ENCODE results near the gene TOMM70.

DNA sequence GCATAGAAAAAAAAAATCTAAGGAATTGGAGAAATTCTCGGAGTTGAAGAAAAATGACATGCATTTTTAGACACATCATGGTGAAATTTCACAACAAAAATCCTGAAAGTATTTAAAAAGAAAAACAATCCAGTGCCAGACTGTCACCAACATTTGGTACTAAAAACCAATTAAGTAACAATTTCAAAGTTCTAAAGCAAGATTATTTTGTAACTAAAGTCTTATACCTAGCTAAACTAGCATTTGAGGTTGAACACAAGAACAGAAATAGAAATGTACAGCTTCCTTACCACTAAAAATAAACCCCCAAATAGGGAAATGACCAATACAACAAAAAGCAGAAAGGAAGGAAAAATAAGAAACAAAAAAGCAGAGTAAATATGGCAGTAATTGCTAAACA lies 11.9 kb downstream of the TOMM70 start:
- TF ChIP-seq, protein P1, sequence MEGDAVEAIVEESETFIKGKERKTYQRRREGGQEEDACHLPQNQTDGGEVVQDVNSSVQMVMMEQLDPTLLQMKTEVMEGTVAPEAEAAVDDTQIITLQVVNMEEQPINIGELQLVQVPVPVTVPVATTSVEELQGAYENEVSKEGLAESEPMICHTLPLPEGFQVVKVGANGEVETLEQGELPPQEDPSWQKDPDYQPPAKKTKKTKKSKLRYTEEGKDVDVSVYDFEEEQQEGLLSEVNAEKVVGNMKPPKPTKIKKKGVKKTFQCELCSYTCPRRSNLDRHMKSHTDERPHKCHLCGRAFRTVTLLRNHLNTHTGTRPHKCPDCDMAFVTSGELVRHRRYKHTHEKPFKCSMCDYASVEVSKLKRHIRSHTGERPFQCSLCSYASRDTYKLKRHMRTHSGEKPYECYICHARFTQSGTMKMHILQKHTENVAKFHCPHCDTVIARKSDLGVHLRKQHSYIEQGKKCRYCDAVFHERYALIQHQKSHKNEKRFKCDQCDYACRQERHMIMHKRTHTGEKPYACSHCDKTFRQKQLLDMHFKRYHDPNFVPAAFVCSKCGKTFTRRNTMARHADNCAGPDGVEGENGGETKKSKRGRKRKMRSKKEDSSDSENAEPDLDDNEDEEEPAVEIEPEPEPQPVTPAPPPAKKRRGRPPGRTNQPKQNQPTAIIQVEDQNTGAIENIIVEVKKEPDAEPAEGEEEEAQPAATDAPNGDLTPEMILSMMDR (IDR thresholded peaks at IDR 0.05) = no peak
- TF ChIP-seq POLR2A (IDR thresholded peaks at IDR 0.05) (no peak), POLR2AphosphoS5 (IDR thresholded peaks at IDR 0.05; ENCODE audit: insufficient read depth in 1 of 2, low read depth in 1 of 2) (no peak)
